ENCODE data around the gene GSE1.

DNA sequence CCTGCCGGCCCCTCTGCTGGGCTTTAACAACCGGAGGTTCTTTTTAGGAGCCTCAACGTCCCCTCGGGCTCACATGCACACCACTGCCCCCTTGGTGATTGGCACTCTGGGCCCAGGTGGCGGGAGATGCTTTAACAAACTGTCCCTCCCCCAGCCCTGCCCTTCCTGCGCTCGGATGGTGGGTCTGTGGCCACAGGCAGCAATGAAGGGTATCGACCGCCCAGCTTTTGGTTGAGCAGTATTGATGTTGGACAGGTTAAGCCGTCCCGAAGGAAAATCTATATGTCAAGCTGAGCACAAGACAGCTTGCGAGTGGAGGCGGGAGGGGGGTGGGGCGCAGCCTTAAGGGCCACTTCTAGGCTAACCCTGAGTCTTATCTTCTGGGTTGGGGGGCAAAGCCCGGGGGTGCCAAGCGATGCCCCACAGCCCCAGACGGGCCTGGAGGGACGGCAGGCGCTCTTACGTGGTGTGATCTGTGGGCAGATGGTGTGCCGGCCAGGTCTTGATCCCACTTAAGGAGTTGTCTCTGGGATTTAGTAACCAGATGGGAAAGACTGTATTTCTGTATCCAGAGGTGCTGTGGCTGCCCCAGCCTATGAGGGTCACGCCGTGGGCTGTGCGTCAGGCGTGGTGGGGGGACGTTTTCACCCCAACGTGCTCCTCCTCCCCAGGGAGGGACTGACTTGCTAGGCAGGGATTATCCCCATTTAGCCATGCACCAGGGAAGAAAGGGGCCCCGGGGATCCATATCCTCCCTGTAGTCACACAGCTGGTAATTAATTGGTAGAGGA lies 6.2 kb downstream of the GSE1 start:
- TF ChIP-seq, protein P1, sequence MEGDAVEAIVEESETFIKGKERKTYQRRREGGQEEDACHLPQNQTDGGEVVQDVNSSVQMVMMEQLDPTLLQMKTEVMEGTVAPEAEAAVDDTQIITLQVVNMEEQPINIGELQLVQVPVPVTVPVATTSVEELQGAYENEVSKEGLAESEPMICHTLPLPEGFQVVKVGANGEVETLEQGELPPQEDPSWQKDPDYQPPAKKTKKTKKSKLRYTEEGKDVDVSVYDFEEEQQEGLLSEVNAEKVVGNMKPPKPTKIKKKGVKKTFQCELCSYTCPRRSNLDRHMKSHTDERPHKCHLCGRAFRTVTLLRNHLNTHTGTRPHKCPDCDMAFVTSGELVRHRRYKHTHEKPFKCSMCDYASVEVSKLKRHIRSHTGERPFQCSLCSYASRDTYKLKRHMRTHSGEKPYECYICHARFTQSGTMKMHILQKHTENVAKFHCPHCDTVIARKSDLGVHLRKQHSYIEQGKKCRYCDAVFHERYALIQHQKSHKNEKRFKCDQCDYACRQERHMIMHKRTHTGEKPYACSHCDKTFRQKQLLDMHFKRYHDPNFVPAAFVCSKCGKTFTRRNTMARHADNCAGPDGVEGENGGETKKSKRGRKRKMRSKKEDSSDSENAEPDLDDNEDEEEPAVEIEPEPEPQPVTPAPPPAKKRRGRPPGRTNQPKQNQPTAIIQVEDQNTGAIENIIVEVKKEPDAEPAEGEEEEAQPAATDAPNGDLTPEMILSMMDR (tag by site-specific recombination; IDR thresholded peaks at IDR 0.05): no peak
- TF ChIP-seq KLF10 (tag by site-specific recombination; IDR thresholded peaks at IDR 0.05) (no peak), ZNF777 (tag by site-specific recombination; IDR thresholded peaks at IDR 0.05; ENCODE audit: borderline replicate concordance) (no peak), GFI1B (tag by site-specific recombination; IDR thresholded peaks at IDR 0.05) (no peak), BCL11A (tag by site-specific recombination; IDR thresholded peaks at IDR 0.05; ENCODE audit: low read depth) (no peak), ZNF10 (tag by site-specific recombination; IDR thresholded peaks at IDR 0.05) (no peak)
